ENCODE data around the gene PTGDR2.

The PTGDR2 gene

DNA sequence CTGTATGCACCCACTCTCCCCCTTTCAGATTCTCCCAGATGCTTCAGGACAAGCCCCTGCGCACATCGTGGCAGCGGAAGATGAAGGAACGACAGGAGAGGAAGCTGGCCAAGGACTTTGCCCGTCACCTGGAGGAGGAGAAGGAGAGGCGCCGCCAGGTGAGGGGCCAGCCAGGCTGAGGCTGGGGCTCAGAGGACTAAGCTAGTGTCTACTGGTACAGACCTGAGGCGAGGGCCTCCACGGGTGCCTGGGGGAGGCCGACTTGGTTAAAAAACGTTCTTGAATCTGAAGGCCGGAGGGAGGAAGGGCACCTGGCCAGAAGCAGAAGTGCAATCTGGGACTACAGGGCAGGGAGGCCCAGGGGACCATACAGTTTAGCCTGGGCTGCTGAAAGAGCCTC lies 7.9 kb downstream of the PTGDR2 start:
- no peak for TF ChIP-seq TCF12 (IDR thresholded peaks at IDR 0.05; ENCODE audit: low read depth)
- TF ChIP-seq CREB1 (IDR thresholded peaks at IDR 0.05; ENCODE audit: low read depth) = no peak

DNA sequence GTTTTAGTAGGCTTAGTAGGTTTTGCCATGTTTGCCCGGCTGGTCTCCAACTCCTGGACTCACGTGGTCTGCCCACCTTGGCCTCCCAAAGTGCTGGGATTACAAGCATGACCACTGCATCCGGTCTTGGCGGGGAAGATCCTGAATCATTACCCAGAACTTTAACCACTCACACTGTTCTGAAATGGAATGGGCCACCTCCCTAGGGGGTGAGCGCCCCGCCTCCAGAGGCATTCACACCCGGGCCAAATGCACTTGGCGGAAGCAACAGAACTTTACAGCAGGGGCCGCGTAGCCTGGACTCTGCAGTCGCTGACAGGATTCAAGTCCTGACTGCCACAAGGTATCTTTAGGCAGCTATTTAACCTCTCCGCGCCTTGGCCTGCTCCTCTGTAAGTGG lies 8.5 kb downstream of the PTGDR2 start:
- TF ChIP-seq ZBTB7A (IDR thresholded peaks at IDR 0.05; ENCODE audit: low read depth) (no peak), NFIC (IDR thresholded peaks at IDR 0.05) (no peak), FOXM1 (IDR thresholded peaks at IDR 0.05; ENCODE audit: borderline replicate concordance, low read depth) (no peak), YY1 (IDR thresholded peaks at IDR 0.05; ENCODE audit: low read depth) (no peak), EP300 (IDR thresholded peaks at IDR 0.05; ENCODE audit: borderline replicate concordance) (no peak), TEAD4 (IDR thresholded peaks at IDR 0.05) (no peak), REST (IDR thresholded peaks at IDR 0.05; ENCODE audit: low read depth) (no peak), USF1 (IDR thresholded peaks at IDR 0.05) (no peak), CEBPB (IDR thresholded peaks at IDR 0.05) (no peak), RAD21 (IDR thresholded peaks at IDR 0.05; ENCODE audit: low read depth) (no peak), EGR1 (IDR thresholded peaks at IDR 0.05) (no peak), TCF12 (IDR thresholded peaks at IDR 0.05; ENCODE audit: low read depth) (no peak), TAF1 (IDR thresholded peaks at IDR 0.05; ENCODE audit: low read depth) (no peak), MAX (IDR thresholded peaks at IDR 0.05) (no peak), CREB1 (IDR thresholded peaks at IDR 0.05; ENCODE audit: low read depth) (no peak)

DNA sequence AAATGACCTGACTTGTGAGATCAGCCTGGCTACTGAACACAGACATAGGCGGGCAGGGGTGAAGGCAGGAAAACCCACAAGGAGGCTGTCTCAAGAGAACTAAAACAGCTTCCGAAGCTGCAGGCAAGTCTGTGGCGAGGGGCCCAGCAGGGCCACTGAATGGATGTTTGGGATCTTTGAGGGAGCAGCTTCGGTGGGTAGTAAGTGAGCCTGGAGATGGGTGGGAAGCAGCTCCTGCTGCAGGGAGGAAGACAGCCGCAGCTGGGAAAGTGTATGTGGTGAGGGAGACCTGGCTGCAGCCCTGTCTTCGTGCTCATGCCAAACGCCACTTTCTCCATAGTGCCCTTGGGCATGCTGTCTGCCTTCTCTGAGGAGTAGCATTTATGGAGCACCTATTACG lies 10.4 kb downstream of the PTGDR2 start:
- TF ChIP-seq FOXM1 (IDR thresholded peaks at IDR 0.05; ENCODE audit: borderline replicate concordance, low read depth) = no peak
- TF ChIP-seq EGR1 (IDR thresholded peaks at IDR 0.05) = no peak
- no peak for TF ChIP-seq NFIC (IDR thresholded peaks at IDR 0.05)
- TF ChIP-seq YY1 (IDR thresholded peaks at IDR 0.05; ENCODE audit: low read depth) = no peak
- no peak for TF ChIP-seq EP300 (IDR thresholded peaks at IDR 0.05; ENCODE audit: borderline replicate concordance)
- TF ChIP-seq REST (IDR thresholded peaks at IDR 0.05; ENCODE audit: low read depth) = no peak
- no peak for TF ChIP-seq CREB1 (IDR thresholded peaks at IDR 0.05; ENCODE audit: low read depth)
- no peak for TF ChIP-seq TCF12 (IDR thresholded peaks at IDR 0.05; ENCODE audit: low read depth)
- no peak for TF ChIP-seq ZBTB7A (IDR thresholded peaks at IDR 0.05; ENCODE audit: low read depth)
- TF ChIP-seq MAX (IDR thresholded peaks at IDR 0.05) = no peak
- TF ChIP-seq USF1 (IDR thresholded peaks at IDR 0.05) = no peak
- no peak for TF ChIP-seq TAF1 (IDR thresholded peaks at IDR 0.05; ENCODE audit: low read depth)
- TF ChIP-seq RAD21 (IDR thresholded peaks at IDR 0.05; ENCODE audit: low read depth) = no peak
- TF ChIP-seq TEAD4 (IDR thresholded peaks at IDR 0.05) = no peak
- TF ChIP-seq CEBPB (IDR thresholded peaks at IDR 0.05) = no peak

DNA sequence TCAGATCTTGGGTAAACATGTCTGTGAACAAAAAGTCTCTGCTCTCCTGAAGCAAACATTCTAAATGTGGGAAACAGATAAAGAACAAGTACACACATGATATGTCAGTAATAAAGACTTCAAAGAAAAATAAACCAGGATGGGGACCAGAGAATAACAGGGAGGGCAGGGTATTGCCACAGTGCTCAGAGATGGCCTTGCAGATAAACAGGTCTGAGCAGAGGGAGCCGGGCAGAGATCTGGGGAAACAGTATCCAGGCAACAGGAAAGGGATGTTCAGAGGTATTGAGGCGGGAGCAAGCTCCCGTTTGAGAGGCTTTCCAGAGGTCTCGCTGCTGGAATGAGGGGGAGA lies 10.9 kb downstream of the PTGDR2 start:
- TF ChIP-seq CREB1 (IDR thresholded peaks at IDR 0.05; ENCODE audit: low read depth) (no peak), ZBTB7A (IDR thresholded peaks at IDR 0.05; ENCODE audit: low read depth) (no peak), EGR1 (IDR thresholded peaks at IDR 0.05) (no peak)

GRCh38 chr11:60844045-60844869 lies 11.5 kb downstream of the PTGDR2 start:
- TF ChIP-seq NFIC (IDR thresholded peaks at IDR 0.05) (no peak), REST (IDR thresholded peaks at IDR 0.05; ENCODE audit: low read depth) (no peak), TCF12 (IDR thresholded peaks at IDR 0.05; ENCODE audit: low read depth) (no peak), FOXM1 (IDR thresholded peaks at IDR 0.05; ENCODE audit: borderline replicate concordance, low read depth) (no peak), CEBPB (IDR thresholded peaks at IDR 0.05) (no peak), USF1 (IDR thresholded peaks at IDR 0.05) (no peak), EP300 (IDR thresholded peaks at IDR 0.05; ENCODE audit: borderline replicate concordance) (no peak), EGR1 (IDR thresholded peaks at IDR 0.05) (no peak), RAD21 (IDR thresholded peaks at IDR 0.05; ENCODE audit: low read depth) (no peak), CREB1 (IDR thresholded peaks at IDR 0.05; ENCODE audit: low read depth) (no peak), MAX (IDR thresholded peaks at IDR 0.05) (no peak), ZBTB7A (IDR thresholded peaks at IDR 0.05; ENCODE audit: low read depth) (no peak), TEAD4 (IDR thresholded peaks at IDR 0.05) (no peak), TAF1 (IDR thresholded peaks at IDR 0.05; ENCODE audit: low read depth) (no peak)
